Prostate gland (tissue), 2 donors: ENCODE results near the gene CES2.

Source experiments
- CTCF ChIP-seq, 4 experiments: fragments of 200-600 bp in 2 of 4; fragments of 450-650 bp in 2 of 4; sonication (generic) in 2 of 4; IDR thresholded peaks; 1 replicate in 3 of 4; 2 replicates in 1 of 4; pipeline ENCODE4 v1.5.1; 2016 to 2019; ENCODE audit warnings: antibody characterized with exemption in 4 of 4, mild to moderate bottlenecking in 2 of 4, moderate library complexity in 2 of 4
- POLR2A ChIP-seq: fragments of 450-650 bp; IDR thresholded peaks from one replicate; pipeline ENCODE4 v1.6.1; 2016; ENCODE audit warnings: antibody characterized with exemption, mild to moderate bottlenecking
- POLR2AphosphoS5 ChIP-seq: sonication (generic); formaldehyde crosslinking; IDR thresholded peaks from one replicate; pipeline ENCODE4 v1.6.1; 2017; ENCODE audit warnings: antibody characterized with exemption

- no peak for TF ChIP-seq POLR2AphosphoS5
- TF ChIP-seq CTCF (IDR thresholded peaks at IDR 0.05) = no peak
- TF ChIP-seq POLR2A = no peak
Observed at GRCh38 chr16:66959704-66960161, 24.4 kb downstream of the CES2 start.
